Activated naive CD4-positive, alpha-beta T cell treated with Interleukin-2 at 50 U/mL for 16 hours (primary cell): ENCODE data around the gene PZP.
"Not testable (repeated sequence)": the region's sequence is repeated elsewhere in the genome, so short reads cannot be mapped to it uniquely, and the experiment has no call there.

ENCODE experiments used
- DNase-seq: peaks from one replicate; pipeline ENCODE4 v3.0.0-alpha.2; 2020

Gene PZP

DNA sequence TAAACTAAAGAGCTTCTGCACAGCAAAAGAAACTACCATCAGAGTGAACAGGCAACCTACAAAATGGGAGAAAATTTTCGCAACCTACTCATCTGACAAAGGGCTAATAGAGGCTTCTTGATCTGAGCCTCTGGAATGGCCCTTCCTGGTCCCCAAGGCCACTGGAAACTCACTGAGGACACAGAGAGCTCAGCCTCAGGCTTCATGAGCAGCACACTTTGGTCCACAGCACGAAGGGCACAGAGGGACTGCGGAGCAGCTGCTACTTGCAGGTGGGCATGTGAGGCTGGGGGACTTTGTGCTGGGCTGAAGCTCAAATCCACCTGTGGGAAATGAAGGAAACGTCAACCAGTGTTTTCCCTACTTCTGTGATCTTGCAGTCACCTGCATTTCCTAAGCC is 27.4 kb downstream of the PZP start:
- no peak for DNase-seq

DNA sequence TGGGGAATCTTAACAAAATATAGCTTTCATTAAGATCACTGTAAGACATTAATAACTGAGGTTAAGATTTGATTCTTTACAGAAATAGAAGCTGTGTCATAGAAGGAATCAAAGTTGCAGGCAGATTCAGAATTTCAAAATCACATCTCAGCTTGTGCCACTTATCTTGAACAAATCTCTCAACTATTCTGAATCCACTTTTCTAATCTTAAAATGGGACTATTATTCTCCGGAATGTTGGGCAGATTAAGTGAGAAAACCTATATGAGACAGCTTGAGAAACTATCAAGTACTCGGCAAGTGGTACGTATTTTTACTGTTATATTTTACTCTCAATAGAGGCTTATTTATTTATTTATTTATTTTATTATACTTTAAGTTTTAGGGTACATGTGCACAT is 28.4 kb downstream of the PZP start:
- DNase-seq: no peak

DNA sequence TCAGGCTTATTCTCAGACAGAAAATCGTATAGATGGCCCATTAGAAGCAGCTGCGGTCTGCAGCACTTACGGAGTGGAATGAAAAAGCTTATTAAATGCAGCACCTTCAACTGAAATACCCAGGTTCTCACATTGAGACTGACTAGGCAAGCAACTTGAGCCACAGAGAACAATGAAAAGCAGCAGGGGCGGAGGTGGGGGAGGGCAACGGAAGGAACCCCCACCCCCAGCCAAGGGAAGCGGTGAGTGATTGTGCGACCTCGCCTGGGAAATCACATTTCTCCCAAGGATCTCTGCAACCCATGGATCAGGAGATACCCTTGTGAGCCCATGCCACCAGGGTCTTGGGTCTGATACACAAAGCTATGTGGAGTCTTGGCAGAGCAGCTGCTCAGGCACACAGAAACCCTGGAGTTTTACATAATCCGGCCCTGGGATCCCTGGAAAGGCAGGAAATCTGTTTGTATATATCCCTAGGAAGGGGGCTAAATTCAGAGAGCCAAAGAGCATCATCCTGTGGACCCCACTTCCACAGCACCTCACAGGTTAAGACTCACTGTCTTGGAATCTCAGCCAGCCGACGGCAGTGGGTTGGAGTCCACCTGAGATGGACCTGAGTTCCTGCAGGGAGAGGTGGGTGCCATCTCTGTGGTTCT is 38.1 kb downstream of the PZP start:
- DNase-seq: no peak

DNA sequence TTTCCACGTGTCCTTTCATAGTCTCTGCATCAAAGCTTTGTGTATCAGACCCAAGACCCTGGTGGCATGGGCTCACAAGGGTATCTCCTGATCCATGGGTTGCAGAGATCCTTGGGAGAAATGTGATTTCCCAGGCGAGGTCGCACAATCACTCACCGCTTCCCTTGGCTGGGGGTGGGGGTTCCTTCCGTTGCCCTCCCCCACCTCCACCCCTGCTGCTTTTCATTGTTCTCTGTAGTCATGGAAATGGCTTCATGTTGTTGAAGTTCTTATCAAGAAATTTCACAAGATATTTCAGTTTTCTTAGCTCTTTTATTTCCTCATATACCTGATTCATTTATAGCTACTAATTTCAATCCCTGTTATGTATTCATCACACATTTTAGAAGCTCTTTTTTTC is 40.9 kb downstream of the PZP start:
- not testable (repeated sequence) for DNase-seq

DNA sequence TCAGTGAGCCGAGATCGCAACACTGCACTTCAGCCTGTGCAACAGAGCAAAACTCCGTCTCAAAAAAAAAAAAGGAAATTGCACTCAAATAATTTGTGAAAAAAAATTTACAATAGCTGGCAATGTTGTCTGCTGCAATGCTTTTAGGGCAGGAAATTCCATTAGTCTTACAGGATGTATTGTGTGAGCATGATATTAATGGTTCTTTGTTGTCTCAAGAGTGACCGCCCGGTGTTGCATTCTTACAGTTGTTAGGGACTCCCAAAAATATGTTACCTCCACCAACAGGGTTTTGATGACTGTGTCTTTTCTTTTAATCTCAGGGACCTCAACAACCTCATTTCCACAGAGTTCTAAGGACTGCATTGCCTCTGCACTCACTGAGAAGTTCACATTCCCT is 44.8 kb downstream of the PZP start:
- DNase-seq: no peak

DNA sequence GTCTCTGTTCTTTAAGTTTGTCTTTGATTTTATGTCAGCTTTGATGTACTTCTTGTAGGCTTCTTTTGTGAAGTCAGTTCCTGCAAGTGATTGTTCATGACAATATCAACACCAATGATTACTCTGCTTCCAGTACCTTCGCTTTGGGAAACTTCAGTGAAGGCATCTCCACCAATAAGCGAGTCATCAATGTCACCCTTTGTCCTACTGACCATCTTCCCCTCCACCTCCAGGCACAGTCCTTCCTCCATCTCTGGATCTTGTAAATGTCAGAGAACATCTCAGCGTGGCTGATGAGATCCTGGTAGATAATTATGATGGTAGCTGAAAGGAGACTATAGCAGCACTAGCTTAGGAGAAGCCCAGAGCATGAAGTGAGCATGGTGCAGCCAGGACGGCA is 52.1 kb downstream of the PZP start:
- no peak for DNase-seq

DNA sequence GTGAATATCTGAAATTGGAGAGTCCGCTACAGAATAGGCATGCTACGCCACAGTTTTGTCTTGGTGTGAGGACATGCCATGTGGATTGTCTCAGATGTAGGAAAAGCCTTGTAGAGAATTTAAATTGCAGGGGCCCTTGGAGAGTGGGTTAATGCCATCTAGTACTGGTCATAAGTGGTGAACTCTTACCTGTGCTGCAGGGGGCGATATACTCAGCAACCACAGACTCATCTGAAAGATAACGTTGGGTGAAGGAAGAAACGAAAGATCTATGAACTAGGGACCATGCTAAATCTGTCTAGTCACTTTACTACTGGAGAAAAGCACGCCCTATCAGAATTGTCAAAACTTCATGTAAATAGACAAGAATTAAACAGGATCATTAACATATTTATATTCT is 58.8 kb downstream of the PZP start:
- DNase-seq: no peak

- DNase-seq: no peak
Observed at GRCh38 chr12:9148926-9149325, 59.3 kb downstream of the PZP start.

DNA sequence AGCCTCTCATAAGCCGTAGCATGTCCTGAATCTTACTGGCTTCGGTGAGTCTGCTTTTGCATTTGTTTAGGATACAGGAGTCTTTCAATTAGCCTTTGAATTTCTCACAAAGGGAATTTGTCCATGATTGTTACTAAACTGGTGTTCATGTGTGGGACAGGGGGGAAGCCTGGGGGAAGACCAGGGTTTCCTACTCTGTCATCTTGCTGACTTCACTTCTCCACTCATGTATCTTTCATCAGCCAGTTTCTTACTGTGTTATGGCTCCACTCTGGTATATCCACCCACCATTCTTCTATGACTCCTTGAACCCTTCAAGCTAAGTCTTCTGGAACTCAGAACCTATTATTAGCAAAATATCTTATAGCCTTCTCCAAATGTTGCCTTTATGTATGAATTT is 60.7 kb downstream of the PZP start:
- no peak for DNase-seq

DNA sequence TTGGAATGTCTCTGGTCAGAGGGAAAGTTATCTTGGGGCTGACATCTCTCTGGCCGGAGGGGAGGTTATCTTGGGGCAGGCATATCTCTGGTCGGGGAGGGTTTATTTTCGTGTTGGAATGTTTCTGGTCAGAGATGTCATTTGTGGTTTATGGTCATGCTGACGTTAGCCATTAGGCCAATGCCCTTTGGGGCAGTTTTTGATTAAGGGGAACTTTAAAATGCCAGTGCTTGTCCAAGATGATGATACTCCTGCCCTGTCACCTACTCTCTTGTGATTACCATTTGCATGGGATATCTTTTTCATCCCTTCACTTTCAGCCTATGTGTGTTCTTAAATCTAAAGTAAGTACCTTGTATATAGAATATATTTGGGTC is 63.5 kb downstream of the PZP start:
- no peak for DNase-seq

- no peak for DNase-seq
Observed at GRCh38 chr12:9143929-9144729, 64.1 kb downstream of the PZP start.

GRCh38 chr12:9143137-9143536 is 65.1 kb downstream of the PZP start:
- no peak for DNase-seq

GRCh38 chr12:9139588-9140290 is 68.5 kb downstream of the PZP start:
- not testable (repeated sequence) for DNase-seq

DNA sequence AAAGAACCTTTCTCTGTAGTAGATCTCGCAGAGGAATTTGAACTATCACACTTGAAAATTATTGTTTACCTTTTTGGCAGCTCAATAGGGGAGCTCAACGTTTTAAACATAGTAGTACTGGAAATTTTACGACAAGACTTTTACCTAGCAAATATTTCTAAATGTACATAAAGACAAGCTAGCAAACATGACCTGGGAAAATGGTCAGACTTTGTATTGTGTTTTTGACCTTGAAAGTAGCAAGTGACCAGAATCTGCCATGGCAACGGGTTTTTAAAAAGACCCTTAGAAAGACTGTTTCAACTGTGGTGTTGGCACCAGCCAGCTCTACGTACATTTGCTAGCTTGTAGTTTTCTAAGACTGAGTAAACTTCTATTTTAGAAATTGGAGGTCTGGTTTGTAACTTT is 72.3 kb downstream of the PZP start:
- DNase-seq: no peak

- DNase-seq: no peak
Observed at GRCh38 chr12:9134981-9135628, 73.1 kb downstream of the PZP start.

GRCh38 chr12:9133216-9133916 is 74.8 kb downstream of the PZP start:
- no peak for DNase-seq

GRCh38 chr12:9132008-9132535 is 76.1 kb downstream of the PZP start:
- no peak for DNase-seq

GRCh38 chr12:9130244-9130643 is 78.0 kb downstream of the PZP start:
- no peak for DNase-seq

DNA sequence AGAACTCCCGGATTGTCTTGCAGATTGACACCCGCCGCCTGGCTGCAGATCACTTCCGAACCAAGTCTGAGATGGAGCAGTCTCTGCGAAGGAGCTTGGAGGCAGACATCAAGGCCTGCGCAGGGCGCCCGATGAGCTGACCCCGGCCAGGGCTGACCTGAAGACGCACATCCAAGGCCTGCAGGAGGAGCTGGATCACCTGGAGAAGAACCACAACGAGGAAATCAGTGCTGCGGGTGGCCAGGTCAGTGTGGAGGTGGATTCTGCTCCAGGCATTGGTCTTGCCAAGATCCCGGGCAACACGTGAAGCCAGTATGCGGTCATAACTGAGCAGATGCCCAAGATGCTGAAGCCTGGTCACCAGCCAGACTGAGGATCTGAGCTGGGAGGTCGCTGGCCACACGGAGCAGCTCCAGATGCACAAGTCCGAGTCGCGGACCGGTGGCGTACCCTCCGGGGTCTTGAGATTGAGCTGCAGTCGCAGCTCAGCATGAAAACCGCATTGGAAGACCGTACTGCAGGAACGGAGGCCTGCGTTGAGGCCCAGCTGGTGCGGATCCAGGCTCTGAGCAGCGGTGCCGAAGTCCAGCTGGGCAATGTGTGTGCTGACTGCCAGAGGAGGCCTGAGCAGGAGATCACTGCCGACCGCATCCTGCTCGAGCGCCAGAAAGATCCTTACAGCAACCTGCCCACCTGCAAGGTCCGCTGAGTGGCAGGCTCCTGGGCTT is 80.1 kb downstream of the PZP start:
- no peak for DNase-seq

GRCh38 chr12:9127484-9127883 is 80.7 kb downstream of the PZP start:
- no peak for DNase-seq

GRCh38 chr12:9124383-9125031 is 83.7 kb downstream of the PZP start:
- DNase-seq: no peak
